SH-SY5Y (cell line): Measurements from ENCODE around the gene EIF4EBP3.

Experiments
- GATA2 ChIP-seq: IDR thresholded peaks from 2 replicates; pipeline ENCODE4 v1.6.1; 2011; ENCODE audit warnings: mild to moderate bottlenecking, low read depth, low read length
- GATA3 ChIP-seq: IDR thresholded peaks from 2 replicates; pipeline ENCODE4 v1.6.1; 2011; ENCODE audit warnings: low read depth, mild to moderate bottlenecking, low read length, moderate library complexity

DNA sequence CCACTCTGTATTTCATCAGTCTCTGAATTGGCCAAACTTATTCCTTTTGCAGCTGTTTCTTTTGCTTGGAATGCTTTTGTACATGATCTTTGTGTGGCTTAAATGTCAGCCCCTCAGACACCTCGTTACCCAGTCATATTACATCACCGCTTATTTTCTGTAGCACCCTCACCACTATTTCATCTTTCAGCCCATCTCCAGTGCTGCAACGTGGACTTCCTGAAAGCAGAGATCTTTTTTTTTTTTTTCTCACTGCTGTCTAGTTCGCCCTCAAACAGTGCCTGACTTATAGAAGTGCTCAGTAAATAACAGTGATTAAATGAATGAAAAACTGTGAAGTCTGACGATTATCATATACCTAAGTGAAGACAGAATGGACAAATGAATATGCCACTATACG is 9.0 kb downstream of the EIF4EBP3 start:
- no peak for TF ChIP-seq GATA3
- no peak for TF ChIP-seq GATA2
